H1 (cell line): ENCODE results near the gene OR2B2. TPM values are rescaled to one million over a fixed set of nuclear protein-coding genes. Genes with fewer than 3 reads are reported as not detected.

ENCODE experiments used
- CTCF ChIP-seq, 3 experiments: IDR thresholded peaks; 1 replicate in 2 of 3; 2 replicates in 1 of 3; pipeline versions ENCODE4 v1.5.1 to v1.6.1; 2011; ENCODE audit warnings: low read length in 3 of 3, mild to moderate bottlenecking in 3 of 3, inconsistent platforms in 2 of 3, low read depth in 1 of 3, moderate library complexity in 1 of 3; ENCODE audit not compliant: insufficient read depth in 1 of 3; ENCODE audit errors: control extremely low read depth in 1 of 3
- polyA plus RNA-seq, 7 experiments: library from polyadenylated mRNA; depleted of rRNA in 3 of 7; stranded (reverse) in 5 of 7; unstranded in 2 of 7; fragments of >200 nt in 5 of 7; fragments of 200-250 nt in 2 of 7; gene quantifications; 1 replicate in 5 of 7; 2 replicates in 1 of 7; 4 replicates in 1 of 7; pipeline versions ENCODE4 v1.2.1 to v1.2.3, GENCODE V29; 2011 to 2013; ENCODE audit warnings: missing spikeins in 2 of 7, mixed read lengths in 2 of 7
- total RNA-seq: library from RNA; stranded (reverse); fragmentation: NEBNext Ultra II Directional; extraction: Animal tissue kit (Norgen Biotek cat#: 25700); gene quantifications from 2 replicates; pipeline ENCODE4 v1.2.1, GENCODE V29; 2021

The OR2B2 gene
- total and polyA plus RNA-seq, 2 of the 8 experiments (the other 6 are each of a cell fraction or from before 2014, with no cell fraction given) = not detected

DNA sequence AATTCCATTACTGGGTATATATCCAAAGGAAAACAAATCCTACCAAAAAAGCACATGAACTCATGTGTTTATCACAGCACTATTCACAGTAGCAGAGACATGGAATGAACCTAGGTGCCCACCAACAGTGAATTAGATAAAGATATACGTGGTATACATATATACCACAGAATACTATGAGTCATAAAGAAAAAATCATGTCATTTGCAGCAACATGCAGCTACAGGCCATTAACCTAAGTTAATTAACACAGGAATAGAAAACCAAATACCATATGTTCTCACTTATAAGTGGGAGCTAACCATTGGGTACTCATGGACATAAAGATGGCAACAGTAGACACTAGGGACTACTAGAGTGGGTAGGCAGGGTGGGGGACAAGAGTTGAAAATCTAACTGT lies 4.2 kb downstream of the OR2B2 start (continued):
- no peak for TF ChIP-seq CTCF (IDR thresholded peaks at IDR 0.05; ENCODE audit: control extremely low read depth in 1 of 3, insufficient read depth in 1 of 3, low read depth in 1 of 3, low read length in 3 of 3)
